ENCODE results near the gene ATG2B.

The ATG2B gene

GRCh38 chr14:96309133-96309895 lies 53.8 kb downstream of the ATG2B start:
- no peak for DNase-seq

GRCh38 chr14:96307434-96307833 lies 55.7 kb downstream of the ATG2B start:
- DNase-seq = no peak

GRCh38 chr14:96304956-96305355 lies 58.2 kb downstream of the ATG2B start:
- no peak for DNase-seq

DNA sequence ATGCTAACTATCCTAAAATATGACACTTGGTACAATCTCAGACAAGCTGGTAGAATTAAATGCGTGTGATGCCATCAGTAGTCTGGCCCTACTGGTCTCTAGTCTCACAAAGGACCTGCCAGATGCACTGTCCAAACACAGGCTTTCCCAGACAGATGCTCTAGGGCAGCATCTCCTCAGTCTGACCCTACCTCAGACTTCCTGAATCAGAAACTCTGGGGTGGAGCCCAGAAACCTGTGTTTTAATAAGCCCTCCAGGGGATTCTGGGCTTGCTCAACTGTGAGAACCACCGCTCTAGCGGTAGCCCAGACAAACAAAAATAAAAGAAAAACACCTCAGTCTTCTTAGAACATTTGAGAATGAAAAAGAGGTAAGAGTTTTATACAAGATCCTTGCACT lies 59.2 kb downstream of the ATG2B start:
- DNase-seq = no peak

- no peak for DNase-seq
These were observed 63.7 kb downstream of the ATG2B start for GRCh38 chr14:96299441-96299840.

GRCh38 chr14:96297997-96298515 lies 65.1 kb downstream of the ATG2B start:
- DNase-seq = no peak

GRCh38 chr14:96297000-96297399 lies 66.1 kb downstream of the ATG2B start:
- DNase-seq = no peak

GRCh38 chr14:96294246-96294645 lies 68.9 kb downstream of the ATG2B start:
- DNase-seq = no peak

GRCh38 chr14:96287856-96288255 lies 75.3 kb downstream of the ATG2B start:
- DNase-seq = no peak

- DNase-seq = no peak
These were observed 76.9 kb downstream of the ATG2B start for GRCh38 chr14:96286251-96286650.

DNA sequence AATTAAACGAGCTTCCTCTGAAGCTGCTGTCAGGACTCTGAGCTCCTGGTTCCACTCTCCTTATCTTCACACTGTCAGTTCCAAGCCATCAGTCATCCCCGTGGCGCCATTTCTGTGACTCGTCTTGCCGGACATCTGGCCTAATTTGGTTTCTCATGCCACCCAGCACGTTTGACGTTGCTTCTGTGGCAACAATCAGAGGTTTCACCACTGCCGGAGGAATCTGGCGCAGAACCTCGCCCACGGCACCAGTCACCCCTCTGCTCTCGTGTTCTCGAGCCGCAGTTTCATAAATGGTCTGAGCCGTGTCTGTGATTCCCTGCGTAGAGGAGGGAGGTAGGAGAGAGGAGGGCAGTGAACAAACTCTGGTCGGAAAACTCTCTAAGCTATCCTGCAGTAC lies 77.5 kb downstream of the ATG2B start:
- DNase-seq = no peak

- no peak for DNase-seq
These were observed 78.7 kb downstream of the ATG2B start for GRCh38 chr14:96284430-96284829.

DNA sequence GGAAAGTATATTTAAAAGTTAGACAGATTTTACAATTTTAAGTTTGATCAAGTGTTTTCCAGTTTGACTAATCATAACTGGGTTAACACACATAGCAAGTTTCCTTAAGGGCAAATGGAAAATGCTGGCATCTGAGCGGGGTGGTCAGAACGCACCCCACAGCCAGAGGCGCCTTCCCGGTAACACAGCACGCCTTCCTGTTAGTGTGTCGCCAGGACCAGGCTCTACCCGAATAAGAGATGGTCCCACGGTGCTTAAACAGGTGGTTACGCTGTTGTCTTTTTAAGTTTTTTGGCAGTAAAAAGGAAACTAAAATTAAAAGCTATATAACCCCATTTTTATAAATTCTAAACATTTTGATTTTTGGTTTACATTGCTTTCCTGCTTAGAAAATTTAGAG lies 79.1 kb downstream of the ATG2B start:
- DNase-seq = no peak

DNA sequence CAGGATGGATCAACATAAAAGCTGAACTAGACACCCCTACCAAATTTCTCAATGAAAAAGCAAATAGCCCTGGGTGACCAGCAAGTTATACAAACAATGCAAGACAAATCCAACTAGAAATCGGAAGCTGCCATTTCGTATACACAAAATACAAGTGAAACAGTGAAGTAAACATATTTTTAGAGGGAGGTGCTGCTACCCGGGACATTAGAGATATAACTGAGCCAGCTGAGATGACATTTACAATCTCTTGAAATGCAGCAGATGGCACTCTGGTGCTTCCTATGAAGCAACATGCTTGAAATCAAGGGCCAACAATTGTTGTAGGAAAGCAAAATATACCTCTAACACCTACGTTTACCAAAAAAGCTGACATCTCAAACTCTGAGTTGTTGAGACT lies 81.7 kb downstream of the ATG2B start:
- no peak for DNase-seq

- no peak for DNase-seq
These were observed 83.0 kb downstream of the ATG2B start for GRCh38 chr14:96280104-96280503.

DNA sequence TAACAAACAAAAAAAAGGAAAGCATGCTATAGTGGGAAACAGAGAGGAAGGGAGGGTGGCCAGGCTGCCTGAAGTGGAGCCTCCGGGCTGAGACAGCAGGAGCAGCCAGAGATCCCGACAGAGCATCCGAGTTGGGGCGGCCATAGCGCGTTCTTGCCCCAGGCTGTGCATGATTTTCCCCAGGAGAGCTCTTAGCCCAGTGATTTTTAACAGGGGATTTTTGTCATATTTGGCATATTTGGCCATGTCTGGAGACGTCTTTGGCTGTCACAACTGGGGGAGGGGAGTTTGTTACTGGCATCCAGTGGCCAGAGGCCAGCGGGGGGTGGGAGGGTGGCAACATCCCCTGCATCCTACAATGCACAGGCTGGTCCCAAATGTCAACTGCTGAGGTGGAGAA lies 83.6 kb downstream of the ATG2B start:
- DNase-seq = no peak

- no peak for DNase-seq
These were observed 85.3 kb downstream of the ATG2B start for GRCh38 chr14:96277890-96278289.

- DNase-seq = peak; percentile 67
These were observed 87.7 kb downstream of the ATG2B start for GRCh38 chr14:96275177-96276112.

- no peak for DNase-seq
These were observed 88.6 kb downstream of the ATG2B start for GRCh38 chr14:96274543-96274942.

DNA sequence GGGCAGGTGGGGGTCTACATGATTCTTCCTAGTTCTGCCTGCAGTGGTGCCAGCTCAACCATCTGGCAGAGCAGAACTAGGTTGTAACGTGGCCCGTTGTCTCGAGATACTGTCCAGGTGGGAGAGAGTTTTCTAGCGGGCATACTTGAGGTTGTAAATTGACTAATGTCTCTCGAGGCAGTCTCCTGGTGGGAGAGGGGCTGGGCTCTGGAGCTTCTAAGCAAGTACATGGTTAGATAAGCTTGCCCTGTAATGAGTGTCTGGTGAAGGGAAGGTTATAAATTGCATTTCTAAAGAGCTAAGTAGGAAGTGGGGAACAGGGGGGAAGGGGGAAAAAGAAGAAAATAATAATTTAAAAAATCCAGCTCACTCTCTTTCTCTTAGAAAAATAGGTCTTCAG lies 89.0 kb downstream of the ATG2B start:
- no peak for DNase-seq

GRCh38 chr14:96273629-96274028 lies 89.5 kb downstream of the ATG2B start:
- no peak for DNase-seq

- DNase-seq = no peak
These were observed 90.2 kb downstream of the ATG2B start for GRCh38 chr14:96272777-96273473.

DNA sequence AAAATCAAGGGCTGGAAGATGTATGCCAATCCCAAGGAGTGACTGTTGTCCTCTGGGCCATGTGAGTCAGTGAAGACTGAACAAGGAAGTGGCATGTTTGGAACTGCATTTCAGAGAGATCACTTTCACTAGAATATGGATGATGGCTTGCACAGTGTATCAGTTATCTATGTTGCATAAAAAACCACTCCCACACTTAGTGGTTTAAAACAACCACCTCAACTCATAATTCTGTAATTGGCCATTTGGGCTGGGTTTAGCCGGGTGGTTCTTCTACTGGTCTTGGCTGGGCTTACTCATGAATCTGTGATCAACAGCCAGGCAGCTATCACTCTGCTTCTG lies 91.7 kb downstream of the ATG2B start:
- DNase-seq = no peak

All from NCI-H1092 (cell line).